ENCODE measurements around the gene SBF2.
"Not testable (repeated sequence)": the region's sequence is repeated elsewhere in the genome, so short reads cannot be mapped to it uniquely, and the experiment has no call there.

The SBF2 gene

GRCh38 chr11:10298342-10298741 lies 4.3 kb upstream of the SBF2 start:
- DNase-seq, result peak in 1 of 2 donors; percentile 27

- DNase-seq, result no peak
Observed at GRCh38 chr11:10295064-10295901, 1.3 kb upstream of the SBF2 start.

- no peak for DNase-seq
Observed at GRCh38 chr11:10294290-10294953, 403 bp upstream of the SBF2 start.

- DNase-seq, result no peak
Observed at GRCh38 chr11:10291801-10292638, 2.0 kb downstream of the SBF2 start.

GRCh38 chr11:10289765-10290380 lies 4.1 kb downstream of the SBF2 start:
- DNase-seq, result no peak

- DNase-seq, result no peak
Observed at GRCh38 chr11:10288881-10289764, 4.9 kb downstream of the SBF2 start.

GRCh38 chr11:10287766-10288715 lies 6.0 kb downstream of the SBF2 start:
- DNase-seq, result no peak

- DNase-seq, result no peak
Observed at GRCh38 chr11:10287140-10287539, 6.9 kb downstream of the SBF2 start.

- no peak for DNase-seq
Observed at GRCh38 chr11:10285148-10285802, 8.7 kb downstream of the SBF2 start.

GRCh38 chr11:10283991-10284390 lies 10.0 kb downstream of the SBF2 start:
- no peak for DNase-seq

GRCh38 chr11:10282117-10282516 lies 11.9 kb downstream of the SBF2 start:
- no peak for DNase-seq

- DNase-seq, result no peak
Observed at GRCh38 chr11:10275714-10276113, 18.3 kb downstream of the SBF2 start.

- no peak for DNase-seq
Observed at GRCh38 chr11:10274726-10275125, 19.3 kb downstream of the SBF2 start.

- no peak for DNase-seq
Observed at GRCh38 chr11:10273738-10274137, 20.3 kb downstream of the SBF2 start.

GRCh38 chr11:10272132-10272531 lies 21.9 kb downstream of the SBF2 start:
- DNase-seq, result no peak

- DNase-seq, result no peak
Observed at GRCh38 chr11:10268746-10269488, 25.1 kb downstream of the SBF2 start.

GRCh38 chr11:10267821-10268220 lies 26.2 kb downstream of the SBF2 start:
- DNase-seq, result no peak

- DNase-seq, result no peak
Observed at GRCh38 chr11:10265936-10266335, 28.1 kb downstream of the SBF2 start.

GRCh38 chr11:10264716-10265115 lies 29.3 kb downstream of the SBF2 start:
- not testable (repeated sequence) for DNase-seq

Data from stimulated activated CD4-positive, alpha-beta T cell treated with anti-CD3 and anti-CD28 coated beads, Interleukin-2, amount 100 ng/mL, for 48 hours (primary cell).